ENCODE measurements around the gene ADM2. TPM values are rescaled to one million over a fixed set of nuclear protein-coding genes. Genes with fewer than 3 reads are reported as not detected.

The ADM2 gene
- total RNA-seq, 6 experiments from 2014 or later = 1.0 to 19.2 (median 2.2) TPM

DNA sequence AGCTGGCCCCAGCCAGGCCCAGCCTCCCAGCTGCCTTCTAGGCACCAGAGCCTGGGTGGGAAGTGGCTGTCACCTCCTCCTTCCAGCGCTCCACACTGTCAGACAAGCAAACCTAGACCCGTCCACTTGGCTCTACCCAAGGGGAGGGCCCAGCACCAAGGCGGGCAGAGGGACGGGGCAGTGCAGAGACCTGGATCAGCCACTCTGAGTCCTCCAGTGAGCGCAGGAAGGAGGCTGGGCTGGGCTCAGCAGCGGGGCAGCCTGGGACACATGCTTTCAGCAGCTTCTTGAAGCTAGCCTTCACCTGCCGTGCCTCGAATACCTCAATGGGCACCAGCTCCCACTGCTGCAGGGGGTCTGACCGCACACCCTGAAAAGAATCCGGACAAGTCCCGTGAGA, 25.3 kb upstream of the ADM2 start:
- DNase-seq = no peak
- no peaks in the 10 kb centered on the region for H3K4me1 ChIP-seq
- TF ChIP-seq, protein P1, sequence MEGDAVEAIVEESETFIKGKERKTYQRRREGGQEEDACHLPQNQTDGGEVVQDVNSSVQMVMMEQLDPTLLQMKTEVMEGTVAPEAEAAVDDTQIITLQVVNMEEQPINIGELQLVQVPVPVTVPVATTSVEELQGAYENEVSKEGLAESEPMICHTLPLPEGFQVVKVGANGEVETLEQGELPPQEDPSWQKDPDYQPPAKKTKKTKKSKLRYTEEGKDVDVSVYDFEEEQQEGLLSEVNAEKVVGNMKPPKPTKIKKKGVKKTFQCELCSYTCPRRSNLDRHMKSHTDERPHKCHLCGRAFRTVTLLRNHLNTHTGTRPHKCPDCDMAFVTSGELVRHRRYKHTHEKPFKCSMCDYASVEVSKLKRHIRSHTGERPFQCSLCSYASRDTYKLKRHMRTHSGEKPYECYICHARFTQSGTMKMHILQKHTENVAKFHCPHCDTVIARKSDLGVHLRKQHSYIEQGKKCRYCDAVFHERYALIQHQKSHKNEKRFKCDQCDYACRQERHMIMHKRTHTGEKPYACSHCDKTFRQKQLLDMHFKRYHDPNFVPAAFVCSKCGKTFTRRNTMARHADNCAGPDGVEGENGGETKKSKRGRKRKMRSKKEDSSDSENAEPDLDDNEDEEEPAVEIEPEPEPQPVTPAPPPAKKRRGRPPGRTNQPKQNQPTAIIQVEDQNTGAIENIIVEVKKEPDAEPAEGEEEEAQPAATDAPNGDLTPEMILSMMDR (IDR thresholded peaks at IDR 0.05) = no peak
- no peak for TF ChIP-seq POLR2A (IDR thresholded peaks at IDR 0.05)
- H3K27me3 ChIP-seq = no peaks in the 10 kb centered on the region
- no peak overlapping the region for H3K4me3 ChIP-seq
- no peak for ATAC-seq
- peaks cover 0 to 41% (median 15%) of the 10 kb centered on the region in 4 donors for H3K36me3 ChIP-seq
- WGBS (ENCODE audit: insufficient coverage, low coverage, low lambda C conversion rate, missing lambda C conversion rate) = 97% methylated on average over 7 of the region's 11 CpGs
- H3K27ac ChIP-seq = no peak overlapping the region
- intact Hi-C loops (cut with DNase I) = no loop called here
- H3K9me3 ChIP-seq = no peaks in the 10 kb centered on the region

DNA sequence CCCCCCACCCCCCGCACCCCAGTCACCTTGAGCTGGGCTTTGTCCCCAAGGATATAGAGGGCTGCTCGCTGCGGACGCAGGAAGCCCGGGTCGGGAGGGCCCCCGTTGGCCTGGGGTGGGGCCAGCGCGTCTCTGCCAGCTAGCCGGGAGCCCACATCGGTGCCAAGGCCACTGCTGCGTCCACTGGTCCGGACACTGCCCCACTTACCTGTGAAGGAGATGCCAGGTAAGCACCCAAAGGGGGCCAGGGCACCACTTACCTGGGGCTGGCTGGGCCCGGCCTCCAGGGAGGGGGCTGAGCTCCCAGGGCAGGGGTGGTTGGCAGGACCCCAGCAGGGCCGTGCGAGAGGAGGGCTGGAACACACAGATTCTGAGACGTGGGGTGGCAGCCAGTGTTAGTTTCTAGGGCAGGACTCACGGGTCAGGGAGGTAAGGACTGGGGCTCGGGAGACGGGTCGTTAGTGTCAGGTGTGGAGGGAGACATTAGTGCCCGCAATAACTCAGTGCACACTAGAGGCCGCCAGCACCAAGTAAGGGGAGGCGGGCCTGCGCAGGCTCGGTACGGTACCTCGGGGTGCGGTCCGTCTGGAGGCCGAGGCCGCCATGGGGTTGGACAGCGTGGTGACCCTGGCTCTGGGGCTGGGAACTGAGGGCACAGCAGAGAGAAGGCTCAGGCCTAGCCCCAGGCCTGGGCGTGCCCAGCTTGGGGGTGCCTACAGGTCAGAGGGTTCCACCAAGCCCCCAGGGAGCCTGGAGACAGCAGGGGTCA, 24.7 kb upstream of the ADM2 start:
- H3K9me3 ChIP-seq = no peaks in the 10 kb centered on the region
- no peaks in the 10 kb centered on the region for H3K27me3 ChIP-seq
- H3K36me3 ChIP-seq = peaks cover 4 to 47% (median 19%) of the 10 kb centered on the region in 4 donors
- DNase-seq (no peak), ATAC-seq (peak in 1 of 4 donors; percentile 11)
- WGBS (ENCODE audit: insufficient coverage, low coverage, low lambda C conversion rate, missing lambda C conversion rate) = 74% methylated on average over 6 of the region's 34 CpGs
- intact Hi-C loops (cut with DNase I) = no loop called here
- no peaks in the 10 kb centered on the region for H3K4me1 ChIP-seq
- no peak overlapping the region for H3K27ac ChIP-seq
- TF ChIP-seq POLR2A (IDR thresholded peaks at IDR 0.05) = no peak
- TF ChIP-seq, protein P1 (IDR thresholded peaks at IDR 0.05) = peak in 1 of 4 donors; percentile 7
- no peak overlapping the region for H3K4me3 ChIP-seq

DNA sequence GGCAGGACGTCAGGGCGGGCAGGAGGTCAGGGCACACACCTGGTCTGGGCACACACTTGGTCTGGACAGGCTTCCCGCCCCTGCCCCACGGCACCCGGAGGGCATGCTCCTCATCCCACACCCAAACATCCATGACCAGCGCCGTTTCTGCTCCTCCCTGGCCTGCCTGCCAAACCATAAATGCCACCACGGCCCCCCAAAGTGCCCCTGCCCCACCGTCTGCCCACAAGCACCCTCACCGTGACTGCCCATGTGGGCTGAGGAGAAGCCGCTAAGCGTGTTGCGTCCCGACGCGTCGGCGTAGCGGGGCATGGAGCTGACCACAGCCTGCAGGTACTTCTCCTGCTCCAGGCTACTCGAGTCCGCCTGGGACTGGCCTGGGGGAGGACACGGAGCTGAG, 22.3 kb upstream of the ADM2 start:
- no peak overlapping the region for H3K27ac ChIP-seq
- H3K36me3 ChIP-seq = peaks cover 4 to 71% (median 36%) of the 10 kb centered on the region in 4 donors
- no peaks in the 10 kb centered on the region for H3K27me3 ChIP-seq
- DNase-seq = no peak
- H3K9me3 ChIP-seq = no peaks in the 10 kb centered on the region
- H3K4me3 ChIP-seq = no peak overlapping the region
- TF ChIP-seq, protein P1 (IDR thresholded peaks at IDR 0.05) = no peak
- no peak for TF ChIP-seq POLR2A (IDR thresholded peaks at IDR 0.05)
- 71% methylated on average over 4 of the region's 22 CpGs for WGBS (ENCODE audit: insufficient coverage, low coverage, low lambda C conversion rate, missing lambda C conversion rate)
- no peaks in the 10 kb centered on the region for H3K4me1 ChIP-seq
- intact Hi-C loops (cut with DNase I) = no loop called here
- no peak for ATAC-seq

DNA sequence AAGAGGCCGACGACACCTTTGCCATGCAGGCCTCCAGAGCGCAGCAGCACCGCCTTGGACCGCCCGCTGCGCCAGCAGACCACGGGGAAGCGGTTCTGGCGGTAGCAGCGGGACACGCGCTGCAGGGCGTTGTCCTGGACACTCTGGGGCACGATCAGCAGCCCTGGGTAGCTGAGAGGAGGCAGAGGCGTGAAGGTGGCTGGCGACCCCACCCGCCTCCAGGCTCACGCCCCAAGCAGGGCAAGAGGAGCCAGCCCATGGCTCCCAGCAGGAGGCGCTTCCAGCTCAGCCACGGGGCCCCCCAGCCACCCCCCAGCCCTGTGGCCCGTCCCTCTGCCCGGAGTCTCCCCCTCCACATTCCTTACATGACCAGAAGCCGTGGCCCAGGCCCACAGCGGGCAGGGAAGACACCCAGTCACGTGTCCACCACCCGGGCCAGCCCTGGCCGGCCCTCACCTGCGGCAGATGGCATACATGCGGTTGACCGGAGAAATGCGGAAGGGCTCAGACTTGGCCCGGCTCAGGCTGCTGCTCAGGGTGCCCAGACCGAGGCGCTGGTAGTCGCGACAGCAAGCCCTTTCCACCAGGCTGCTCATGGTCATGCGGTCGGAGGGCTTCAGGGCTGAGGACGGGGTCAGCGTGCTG, 21.7 kb upstream of the ADM2 start:
- WGBS (ENCODE audit: insufficient coverage, low coverage, low lambda C conversion rate, missing lambda C conversion rate) = no CpG with 5 or more reads among the region's 41 CpGs
- H3K27ac ChIP-seq = no peak overlapping the region
- no peak for DNase-seq

More for the DNA sequence above, 21.7 kb upstream of the ADM2 start:
- H3K27me3 ChIP-seq = no peaks in the 10 kb centered on the region
- no peaks in the 10 kb centered on the region for H3K9me3 ChIP-seq
- H3K4me3 ChIP-seq = no peak overlapping the region
- intact Hi-C loops (cut with DNase I) = no loop called here
- TF ChIP-seq POLR2A (IDR thresholded peaks at IDR 0.05) = no peak
- TF ChIP-seq, protein P1 (IDR thresholded peaks at IDR 0.05) = no peak
- ATAC-seq = peak in 1 of 4 donors; percentile 10
- H3K4me1 ChIP-seq = no peaks in the 10 kb centered on the region
- H3K36me3 ChIP-seq = peaks cover 4 to 71% (median 39%) of the 10 kb centered on the region in 4 donors

Measured in right lobe of liver (tissue), 6 donors.